NCI-H345 treated with DMSO at 0.1 percent for 48 hours (cell line): ENCODE results near the gene USF3.

Experiments
- DNase-seq: peaks from one replicate; lab custom pipeline; 2025; ENCODE audit not compliant: unreplicated experiment; lab: John Stamatoyannopoulos, UW

The USF3 gene, protein sequence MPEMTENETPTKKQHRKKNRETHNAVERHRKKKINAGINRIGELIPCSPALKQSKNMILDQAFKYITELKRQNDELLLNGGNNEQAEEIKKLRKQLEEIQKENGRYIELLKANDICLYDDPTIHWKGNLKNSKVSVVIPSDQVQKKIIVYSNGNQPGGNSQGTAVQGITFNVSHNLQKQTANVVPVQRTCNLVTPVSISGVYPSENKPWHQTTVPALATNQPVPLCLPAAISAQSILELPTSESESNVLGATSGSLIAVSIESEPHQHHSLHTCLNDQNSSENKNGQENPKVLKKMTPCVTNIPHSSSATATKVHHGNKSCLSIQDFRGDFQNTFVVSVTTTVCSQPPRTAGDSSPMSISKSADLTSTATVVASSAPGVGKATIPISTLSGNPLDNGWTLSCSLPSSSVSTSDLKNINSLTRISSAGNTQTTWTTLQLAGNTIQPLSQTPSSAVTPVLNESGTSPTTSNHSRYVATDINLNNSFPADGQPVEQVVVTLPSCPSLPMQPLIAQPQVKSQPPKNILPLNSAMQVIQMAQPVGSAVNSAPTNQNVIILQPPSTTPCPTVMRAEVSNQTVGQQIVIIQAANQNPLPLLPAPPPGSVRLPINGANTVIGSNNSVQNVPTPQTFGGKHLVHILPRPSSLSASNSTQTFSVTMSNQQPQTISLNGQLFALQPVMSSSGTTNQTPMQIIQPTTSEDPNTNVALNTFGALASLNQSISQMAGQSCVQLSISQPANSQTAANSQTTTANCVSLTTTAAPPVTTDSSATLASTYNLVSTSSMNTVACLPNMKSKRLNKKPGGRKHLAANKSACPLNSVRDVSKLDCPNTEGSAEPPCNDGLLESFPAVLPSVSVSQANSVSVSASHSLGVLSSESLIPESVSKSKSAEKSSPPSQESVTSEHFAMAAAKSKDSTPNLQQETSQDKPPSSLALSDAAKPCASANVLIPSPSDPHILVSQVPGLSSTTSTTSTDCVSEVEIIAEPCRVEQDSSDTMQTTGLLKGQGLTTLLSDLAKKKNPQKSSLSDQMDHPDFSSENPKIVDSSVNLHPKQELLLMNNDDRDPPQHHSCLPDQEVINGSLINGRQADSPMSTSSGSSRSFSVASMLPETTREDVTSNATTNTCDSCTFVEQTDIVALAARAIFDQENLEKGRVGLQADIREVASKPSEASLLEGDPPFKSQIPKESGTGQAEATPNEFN (N-terminal part only)

DNA sequence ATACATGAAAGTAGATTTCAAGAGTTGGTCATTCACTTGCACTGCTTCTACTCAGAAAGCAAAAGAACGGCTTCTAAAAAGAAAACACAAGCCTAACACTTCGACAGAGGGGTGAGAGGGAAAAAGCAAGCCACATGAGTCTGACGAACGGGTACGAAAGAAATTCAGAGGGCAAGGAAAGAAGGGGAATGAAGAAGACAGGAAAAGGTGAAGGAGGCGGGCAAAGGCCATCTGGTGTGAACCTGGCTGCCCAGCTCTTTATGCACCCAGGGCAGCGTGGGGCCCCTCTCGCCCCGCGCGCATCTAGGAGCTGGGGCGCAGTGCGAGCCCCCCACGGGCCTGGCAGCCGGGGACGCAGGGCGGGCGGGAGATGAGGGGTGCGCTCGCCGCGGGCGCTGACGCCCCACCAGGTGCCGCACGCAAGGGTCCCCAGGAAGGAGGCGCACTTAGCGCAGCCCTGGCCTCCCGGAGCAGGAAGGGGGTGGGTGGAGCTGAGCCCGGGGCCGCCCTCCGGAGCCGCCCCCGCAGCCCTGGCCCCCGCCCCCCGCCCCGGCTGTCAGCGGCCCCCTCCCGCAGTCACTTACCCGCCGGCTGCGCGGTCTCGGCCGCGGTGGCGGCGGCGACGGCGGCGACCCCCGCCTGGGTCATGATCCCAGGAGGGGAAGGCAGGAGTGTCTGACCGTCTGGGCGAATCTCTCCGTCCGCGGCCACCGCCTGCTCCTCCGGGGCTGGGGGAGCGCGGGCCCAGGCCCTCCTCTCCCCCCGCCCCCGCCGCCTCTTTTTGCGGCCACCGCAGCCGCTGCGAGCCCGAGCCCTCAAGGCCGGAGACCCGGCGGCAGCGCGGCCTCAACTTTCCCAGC, at the start of gene USF3:
USF3 (minus strand) TSS at position 857 of the 860 bp plus-strand sequence. CDS start 21,764 bp downstream, outside the sequence.
- no peak for DNase-seq

DNA sequence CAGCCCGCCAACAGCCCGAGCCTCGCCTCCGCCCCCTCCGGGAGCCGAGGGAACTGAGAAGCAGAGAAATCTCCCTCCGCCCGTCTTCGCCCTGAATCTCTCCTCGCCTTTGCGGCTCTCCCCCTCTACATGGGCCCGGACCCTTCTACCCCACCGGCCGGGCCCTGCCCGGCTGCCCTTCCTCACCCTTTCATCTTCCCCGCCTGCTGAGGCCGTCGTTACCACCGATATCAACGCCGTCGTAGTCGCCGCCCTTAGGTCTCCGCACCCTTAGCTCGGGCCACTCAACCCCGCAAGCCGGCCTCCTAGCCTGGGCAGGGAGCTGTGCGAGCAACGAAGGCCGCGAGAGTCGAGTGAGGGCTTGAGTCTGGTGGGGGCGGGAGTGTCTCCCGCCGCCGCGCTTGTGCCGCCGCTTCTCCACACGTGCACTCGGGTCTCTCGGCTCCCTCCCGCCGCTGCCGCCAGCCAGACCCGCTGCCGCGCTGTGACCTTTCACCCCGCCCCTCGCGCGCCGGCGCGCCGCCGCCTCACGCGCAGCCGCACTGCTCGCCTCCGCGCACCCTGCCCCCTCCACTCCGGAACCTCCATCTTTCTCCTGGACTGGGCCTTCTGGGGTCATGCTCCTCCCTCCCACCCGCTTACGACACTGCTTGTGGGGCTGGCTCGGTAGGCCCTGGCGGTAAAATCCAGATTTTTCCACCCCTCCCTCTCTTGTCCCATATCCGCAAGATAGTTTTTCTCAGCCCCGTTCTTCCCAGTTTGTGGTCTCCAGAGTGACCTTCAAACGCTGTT, 49.5 kb upstream of the USF3 start, which contains the start of gene NAA50:
NAA50 (minus strand) TSS at position 494 of the 792 bp plus-strand sequence; CDS start at position 194, 300 bp downstream.
- peak; percentile 59 for DNase-seq

DNA sequence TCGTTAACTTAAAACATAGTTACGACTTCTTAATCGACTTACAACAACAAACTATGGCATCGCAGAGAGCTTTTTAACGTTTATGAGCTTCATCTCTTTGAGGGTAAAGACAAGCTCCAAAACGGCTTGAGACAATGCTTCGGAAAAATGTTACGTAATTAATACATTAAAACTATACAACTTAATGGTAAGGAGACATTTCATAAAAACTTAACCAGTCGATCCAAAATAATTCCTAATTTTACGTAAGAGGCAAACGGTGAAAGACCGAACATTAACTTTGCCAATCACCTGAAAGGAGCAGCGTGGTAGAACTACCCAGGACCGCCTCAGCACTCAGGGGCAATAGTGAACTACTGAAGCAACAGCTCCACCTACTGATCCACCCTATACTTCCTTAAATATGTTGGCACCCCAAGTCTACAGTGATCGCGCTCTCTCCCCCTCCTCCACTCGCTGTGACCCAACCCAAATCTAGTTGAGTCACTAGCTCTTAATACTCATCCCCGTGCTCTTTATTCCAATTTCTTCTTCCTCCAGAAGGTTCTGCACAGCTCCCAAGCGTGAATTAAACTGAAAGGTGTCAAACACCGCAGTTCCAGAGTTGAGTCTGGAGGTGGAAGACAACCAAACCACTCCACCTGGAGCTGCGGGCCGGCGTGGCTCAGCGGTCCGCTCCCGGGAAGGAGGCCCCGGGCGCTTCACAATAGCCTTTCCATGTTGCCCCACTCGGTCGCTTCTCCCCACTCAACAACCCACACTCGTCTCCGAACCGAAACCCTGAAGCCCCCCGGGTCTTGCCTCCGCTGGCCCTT, 48.7 kb upstream of the USF3 start:
- peak; percentile 8 for DNase-seq

DNA sequence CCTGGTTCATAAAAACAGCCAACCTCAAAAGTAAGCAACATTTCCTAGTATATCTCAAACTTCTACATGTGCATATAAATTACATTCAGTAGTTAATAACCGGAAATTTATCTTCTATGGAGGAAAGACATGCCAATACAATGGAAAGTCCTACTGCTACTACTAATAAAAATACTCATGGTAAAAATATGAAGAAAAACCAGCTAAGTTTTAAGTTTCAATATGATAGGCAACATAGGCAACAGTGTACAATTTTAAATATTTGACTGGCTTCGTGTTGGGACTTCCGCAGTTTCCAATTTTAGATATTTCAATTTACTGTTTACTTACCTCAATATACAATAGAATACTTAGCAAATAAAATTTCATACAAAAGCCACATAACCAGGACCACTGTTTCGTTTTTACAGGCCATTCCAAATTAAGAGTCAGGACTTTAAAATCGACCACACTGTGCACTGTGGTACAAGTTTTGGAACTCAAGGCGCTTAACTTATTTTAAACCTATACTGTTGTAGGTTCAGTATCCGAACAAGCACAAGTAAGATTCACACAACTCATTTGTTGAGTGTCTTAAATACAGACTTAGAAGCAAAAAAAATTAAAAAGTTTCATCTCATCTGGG, 46.7 kb upstream of the USF3 start:
- DNase-seq, result no peak

DNA sequence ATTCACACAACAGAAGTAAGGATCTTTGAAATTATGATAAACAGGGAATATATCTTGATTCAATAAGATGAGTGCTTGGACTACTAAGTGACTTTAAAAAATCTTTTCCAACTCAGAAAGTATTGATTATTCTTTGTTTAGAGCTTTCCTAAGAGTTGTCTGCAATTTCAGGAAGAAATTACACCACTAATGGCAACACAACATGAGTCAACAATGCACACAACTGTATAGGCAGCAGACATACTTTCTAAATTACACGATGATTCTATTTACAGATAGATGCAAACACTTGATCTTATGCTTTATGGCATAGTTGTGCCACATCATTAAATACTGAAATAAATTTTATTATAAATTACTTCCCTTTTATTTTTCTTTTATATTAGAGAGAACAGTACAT, 45.2 kb upstream of the USF3 start:
- no peak for DNase-seq

DNA sequence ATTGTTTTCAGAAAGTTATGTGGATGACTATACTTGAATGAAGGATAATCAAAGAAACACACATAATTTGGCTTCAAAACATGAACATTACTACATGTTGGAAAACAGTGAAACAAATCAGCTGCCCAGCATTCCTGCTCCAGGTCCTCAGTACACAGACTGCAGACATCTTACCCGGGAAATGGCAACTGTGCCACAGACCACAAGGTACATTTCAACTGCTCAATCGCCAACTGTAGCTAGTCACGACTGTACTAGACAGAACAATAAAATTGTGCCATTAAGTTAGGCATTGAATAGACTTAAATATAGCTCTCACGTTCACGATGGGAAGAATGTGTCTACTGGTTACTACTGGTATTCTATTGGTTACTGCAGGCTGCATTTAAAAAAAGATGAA, 44.6 kb upstream of the USF3 start:
- no peak for DNase-seq

DNA sequence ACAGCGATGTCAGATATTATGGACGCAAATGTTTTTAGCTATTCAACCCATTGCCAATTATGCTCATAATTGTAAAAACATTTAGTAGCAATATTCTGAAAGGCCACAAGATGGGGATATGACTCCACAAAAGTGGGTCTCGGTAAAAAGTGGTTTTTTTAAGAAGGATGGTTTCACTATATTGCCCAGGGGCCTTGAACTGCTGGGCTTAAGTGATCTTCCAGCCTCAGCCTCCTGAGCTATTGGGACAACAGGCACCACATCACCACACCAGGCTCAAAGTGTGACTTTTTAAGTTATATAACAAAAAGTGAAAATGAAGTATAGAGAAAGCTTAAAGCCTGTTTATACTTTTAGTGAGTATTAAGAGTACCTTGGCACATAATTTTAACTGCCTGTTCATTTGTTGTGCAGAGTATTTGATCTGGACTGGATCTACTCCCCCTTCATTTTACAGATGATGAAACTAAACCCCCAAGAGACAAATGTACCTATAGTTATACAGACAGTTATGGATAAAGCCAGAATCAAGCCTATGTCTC, 40.2 kb upstream of the USF3 start:
- peak; percentile 18 for DNase-seq

DNA sequence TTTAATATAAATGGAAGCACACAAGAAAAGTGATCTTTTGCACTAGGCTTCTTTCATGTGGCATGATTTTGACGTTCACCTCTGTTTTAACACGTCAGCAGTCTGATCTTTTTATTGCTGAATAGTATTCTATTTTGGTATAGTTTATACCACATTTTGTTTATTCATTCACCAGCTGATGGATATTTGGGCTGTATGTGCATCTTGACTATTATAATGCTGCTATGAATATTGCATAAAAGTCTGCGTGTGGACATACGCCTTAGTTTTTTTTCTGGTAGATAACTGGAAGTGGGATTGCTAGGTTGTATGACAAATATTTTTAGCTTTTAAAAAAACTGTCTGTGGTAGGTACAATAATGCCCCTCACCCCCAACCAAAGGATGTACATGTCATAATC, 35.3 kb upstream of the USF3 start:
- DNase-seq, result no peak

DNA sequence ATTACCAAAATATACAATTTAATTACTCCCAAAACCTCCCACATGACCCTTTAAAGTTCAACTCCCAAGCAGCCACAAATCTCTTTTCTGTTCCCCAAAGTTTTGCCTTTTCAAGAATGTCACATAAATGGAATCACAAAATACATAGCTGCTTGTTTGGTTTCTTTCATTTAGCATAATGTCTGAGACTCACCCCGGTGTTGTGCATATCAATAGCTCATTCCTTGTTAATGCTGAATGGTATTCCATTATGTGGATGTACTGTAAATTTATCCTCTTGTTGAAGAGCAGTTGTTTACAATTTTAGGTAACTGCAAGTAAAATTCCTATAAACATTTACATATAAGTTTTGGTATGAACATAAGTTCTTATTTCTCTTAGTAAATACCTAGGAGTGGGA, 34.1 kb upstream of the USF3 start:
- no peak for DNase-seq

DNA sequence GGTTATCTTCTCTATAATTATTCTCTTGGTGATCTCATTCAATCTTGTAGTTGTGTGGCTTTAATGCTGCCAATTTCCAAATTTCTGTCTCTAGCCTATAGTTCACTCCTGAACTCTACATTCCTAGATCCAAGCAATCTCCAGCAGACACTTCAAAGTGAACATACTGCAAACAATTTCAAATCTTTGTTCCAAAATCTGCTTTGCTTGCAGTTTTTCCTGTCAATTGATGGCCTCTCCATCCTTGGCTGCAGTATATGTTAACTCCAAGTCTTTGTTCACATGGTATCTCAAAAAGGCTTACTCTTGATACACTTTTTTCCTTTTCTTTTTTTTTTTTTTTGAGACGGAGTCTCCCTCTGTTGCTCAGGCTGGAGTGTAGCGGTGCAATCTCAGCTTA, 32.2 kb upstream of the USF3 start:
- DNase-seq, result no peak

DNA sequence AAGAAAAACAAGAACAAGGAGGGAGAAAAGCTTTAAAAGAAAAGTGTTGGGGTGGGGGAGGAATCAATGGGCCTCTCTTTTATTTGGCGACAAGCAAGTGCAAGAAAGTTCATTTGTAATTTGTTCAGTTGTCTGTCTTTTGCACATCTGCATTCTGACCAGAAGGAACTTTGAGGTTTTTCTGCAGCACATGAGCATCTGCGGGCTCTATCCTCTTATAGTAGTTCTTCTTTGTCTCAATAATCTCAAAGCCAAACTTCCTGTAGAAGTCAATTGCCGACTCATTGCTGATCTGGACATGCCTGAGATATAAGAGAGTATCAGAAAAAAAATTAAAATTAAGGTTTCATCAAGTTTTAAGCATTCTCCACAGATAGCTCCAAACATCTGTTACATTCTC, 25.2 kb upstream of the USF3 start:
- DNase-seq, result no peak

DNA sequence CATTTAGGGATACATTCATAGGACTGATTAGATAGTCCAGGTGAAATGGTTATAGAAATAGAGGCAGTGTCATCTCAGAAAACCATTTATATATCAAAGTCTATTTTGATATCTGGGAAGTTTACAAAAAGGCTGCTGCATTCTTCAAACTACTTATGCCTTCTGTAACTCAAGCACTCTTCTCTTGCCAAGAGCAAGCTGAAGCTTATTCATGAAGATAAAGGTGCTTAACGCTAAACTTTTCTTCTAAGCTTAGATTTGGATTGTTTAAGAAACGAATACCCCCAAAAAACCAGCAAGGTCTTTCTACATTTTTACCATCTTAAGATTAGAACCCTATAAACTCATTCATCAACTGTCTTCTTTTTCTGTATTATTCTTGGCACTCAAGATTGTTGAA, 23.3 kb upstream of the USF3 start:
- no peak for DNase-seq

DNA sequence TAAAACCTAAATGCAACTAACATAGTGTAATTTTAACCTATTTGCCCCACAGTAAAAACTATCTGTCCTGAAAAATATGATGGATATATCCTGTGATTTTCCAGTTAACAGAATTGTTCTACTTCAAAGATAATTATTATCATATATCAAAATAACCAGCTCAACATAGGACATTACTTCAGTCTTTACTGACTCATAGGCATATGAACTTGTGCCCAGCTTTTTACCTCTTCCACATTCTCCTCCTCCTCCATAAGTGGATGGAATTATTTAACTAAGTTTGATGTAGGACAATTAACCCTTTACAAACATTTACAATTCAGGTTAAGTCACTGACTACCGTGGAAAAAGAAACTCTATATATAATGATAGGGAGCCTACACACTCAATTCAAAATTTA, 22.9 kb upstream of the USF3 start:
- no peak for DNase-seq

DNA sequence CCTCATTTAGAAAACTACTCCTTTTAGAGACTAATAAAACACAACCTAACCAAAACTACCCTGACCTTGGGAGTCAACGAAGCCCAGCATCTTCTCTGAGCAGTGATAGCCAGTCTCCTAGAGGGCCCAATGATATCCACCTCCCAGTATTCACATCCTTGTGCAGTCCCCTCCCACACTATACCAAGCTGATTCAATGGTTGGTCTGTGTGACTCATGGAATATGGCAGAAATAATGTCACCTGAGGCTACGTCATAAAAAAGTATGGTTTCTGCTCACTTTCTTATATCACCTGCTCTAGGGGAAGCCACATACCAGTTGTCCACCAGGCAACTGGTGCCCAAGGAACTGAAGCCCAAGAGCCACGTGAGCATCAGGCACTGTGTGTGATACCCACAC, 21.4 kb upstream of the USF3 start:
- no peak for DNase-seq

DNA sequence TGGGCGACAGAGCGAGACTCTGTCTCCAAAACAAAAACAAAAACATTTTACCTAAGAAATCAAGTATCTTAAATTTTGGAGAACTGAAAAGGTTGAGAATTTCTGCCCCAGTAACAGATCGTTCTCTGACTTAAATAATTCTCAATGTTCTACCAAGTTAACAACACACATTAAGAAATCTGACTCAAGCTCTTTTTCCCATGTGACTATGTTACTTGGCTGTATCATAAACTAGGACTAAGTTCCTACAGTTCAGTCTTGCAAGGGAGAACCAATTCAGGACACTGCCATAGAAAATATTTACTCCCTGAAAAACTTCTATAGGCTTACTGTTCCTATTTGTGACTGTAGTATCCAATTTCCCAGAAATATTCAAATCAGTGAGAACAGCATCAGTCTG, 20.9 kb upstream of the USF3 start:
- no peak for DNase-seq

DNA sequence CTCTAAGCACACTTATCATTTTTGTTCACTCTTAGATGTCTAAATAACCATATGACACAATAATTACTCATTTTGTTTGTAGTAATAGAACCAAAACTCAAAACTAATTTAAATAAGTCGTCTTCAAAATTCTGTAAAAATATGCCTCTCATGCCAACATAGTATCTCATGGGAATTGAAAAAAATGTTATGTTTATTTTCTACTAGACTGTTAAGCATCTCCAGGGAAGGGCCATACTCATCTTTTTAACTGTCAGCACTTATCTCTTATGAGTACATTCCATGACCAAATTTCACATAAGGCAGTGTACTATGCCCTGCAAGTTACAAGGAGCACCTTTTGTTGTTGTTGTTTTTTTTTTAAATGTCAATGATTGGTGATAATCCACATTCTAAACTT, 18.3 kb upstream of the USF3 start:
- no peak for DNase-seq

DNA sequence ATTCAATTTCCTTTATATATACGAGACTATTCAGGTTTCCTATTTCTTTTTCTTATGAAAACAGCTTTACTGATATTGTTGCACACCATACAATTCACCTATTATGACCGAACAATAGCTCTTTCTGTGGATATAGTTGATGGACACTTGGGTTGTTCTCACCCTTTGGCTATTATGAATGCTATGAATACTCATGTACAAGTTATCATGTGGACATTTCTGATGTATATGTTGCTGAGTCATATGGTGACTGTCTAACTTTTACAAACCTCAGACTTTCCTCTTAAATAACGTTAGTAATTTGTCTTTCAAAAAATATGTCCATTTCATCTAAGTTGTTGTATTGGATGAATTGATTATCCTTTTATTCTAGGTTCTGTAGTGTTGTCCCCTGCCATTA, 15.7 kb upstream of the USF3 start:
- no peak for DNase-seq

DNA sequence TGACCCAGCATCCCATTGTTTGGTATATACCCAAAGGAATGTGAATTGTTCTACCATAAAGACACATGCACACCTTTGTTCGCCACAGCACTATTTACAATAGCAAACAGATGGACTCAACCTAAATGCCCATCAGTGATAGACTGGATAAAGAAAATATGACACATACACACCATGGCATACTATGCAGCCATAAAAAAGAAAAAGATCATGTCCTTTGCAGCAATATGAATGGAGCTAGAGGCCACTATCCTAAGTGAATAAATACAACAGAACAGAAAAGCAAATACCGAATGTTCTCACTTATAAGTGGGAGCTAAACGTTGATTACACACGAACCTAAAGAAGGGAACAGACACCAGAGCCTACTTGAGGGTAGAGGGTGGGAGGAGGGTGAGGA, 11.4 kb upstream of the USF3 start:
- DNase-seq, result no peak
